ENCODE measurements around the gene PRDX2. TPM values are rescaled to one million over a fixed set of nuclear protein-coding genes. Genes with fewer than 3 reads are reported as not detected.
A peak's percentile ranks its signal among the peaks of the same experiment; 100 is the strongest.

PRDX2 gene

GRCh38 chr19:12750851-12751250 lies 50.7 kb downstream of the PRDX2 start:
- Histone ChIP-seq H3K23ac (ENCODE audit: low read length) (peak overlapping the region; percentile 24), H3K27me3 (ENCODE audit: insufficient read depth, low read length, poor library complexity) (no peaks in the 10 kb centered on the region), H3K79me1 (ENCODE audit: low read length) (no peaks in the 10 kb centered on the region), H3K4ac (ENCODE audit: low read depth, low read length) (no peak overlapping the region), H2AK5ac (ENCODE audit: low read length) (no peak overlapping the region), H3K36me3 (ENCODE audit: control insufficient read depth, insufficient read depth, low read length) (peaks cover 5% of the 10 kb centered on the region), H4K5ac (ENCODE audit: low read length) (no peak overlapping the region), H3K18ac (ENCODE audit: low read length) (no peak overlapping the region), H3K4me1 (ENCODE audit: control insufficient read depth, low read depth, low read length) (no peaks in the 10 kb centered on the region), H3K27ac (ENCODE audit: low read depth, low read length) (no peak overlapping the region), H4K8ac (ENCODE audit: low read depth, low read length) (no peak overlapping the region), H3K4me2 (ENCODE audit: low read length) (no peak overlapping the region), H3K9ac (ENCODE audit: low read length) (no peak overlapping the region), H3K79me2 (ENCODE audit: control insufficient read depth, insufficient read depth, low read length) (no peaks in the 10 kb centered on the region), H2BK120ac (ENCODE audit: low read depth, low read length) (no peak overlapping the region), H2BK5ac (ENCODE audit: low read length) (no peak overlapping the region), H2BK15ac (replicated peaks; ENCODE audit: low read depth) (no peak overlapping the region), H3K56ac (ENCODE audit: low read length) (no peak overlapping the region), H3K4me3 (ENCODE audit: low read length) (no peak overlapping the region)
- no CpG with 5 or more reads among the region's 9 CpGs for WGBS (ENCODE audit: extremely low coverage, insufficient coverage, low lambda C conversion rate)
- no peak for DNase-seq

GRCh38 chr19:12749938-12750521 lies 51.6 kb downstream of the PRDX2 start:
- H3K9ac ChIP-seq (ENCODE audit: low read length): no peak overlapping the region

GRCh38 chr19:12748489-12748888 lies 53.1 kb downstream of the PRDX2 start:
- H3K79me2 ChIP-seq (ENCODE audit: control insufficient read depth, insufficient read depth, low read length): no peaks in the 10 kb centered on the region
- H3K4ac ChIP-seq (ENCODE audit: low read depth, low read length): no peak overlapping the region
- no peak overlapping the region for H3K4me2 ChIP-seq (ENCODE audit: low read length)
- H3K56ac ChIP-seq (ENCODE audit: low read length): no peak overlapping the region
- DNase-seq: peak; percentile 30
- no peaks in the 10 kb centered on the region for H3K4me1 ChIP-seq (ENCODE audit: control insufficient read depth, low read depth, low read length)
- no peak overlapping the region for H3K27ac ChIP-seq (ENCODE audit: low read depth, low read length)
- H4K8ac ChIP-seq (ENCODE audit: low read depth, low read length): no peak overlapping the region
- H2BK120ac ChIP-seq (ENCODE audit: low read depth, low read length): no peak overlapping the region
- peaks cover 7% of the 10 kb centered on the region for H3K36me3 ChIP-seq (ENCODE audit: control insufficient read depth, insufficient read depth, low read length)
- no CpG with 5 or more reads among the region's 6 CpGs for WGBS (ENCODE audit: extremely low coverage, insufficient coverage, low lambda C conversion rate)
- H3K27me3 ChIP-seq (ENCODE audit: insufficient read depth, low read length, poor library complexity): no peaks in the 10 kb centered on the region
- H2BK5ac ChIP-seq (ENCODE audit: low read length): no peak overlapping the region
- no peak overlapping the region for H3K9ac ChIP-seq (ENCODE audit: low read length)
- H4K5ac ChIP-seq (ENCODE audit: low read length): no peak overlapping the region
- H2BK15ac ChIP-seq (replicated peaks; ENCODE audit: low read depth): no peak overlapping the region
- H2AK5ac ChIP-seq (ENCODE audit: low read length): no peak overlapping the region
- H3K18ac ChIP-seq (ENCODE audit: low read length): no peak overlapping the region
- no peak overlapping the region for H3K4me3 ChIP-seq (ENCODE audit: low read length)
- no peak overlapping the region for H3K23ac ChIP-seq (ENCODE audit: low read length)
- no peaks in the 10 kb centered on the region for H3K79me1 ChIP-seq (ENCODE audit: low read length)

More at GRCh38 chr19:12749938-12750521, 51.6 kb downstream of the PRDX2 start:
- DNase-seq: no peak
- peaks cover 7% of the 10 kb centered on the region for H3K36me3 ChIP-seq (ENCODE audit: control insufficient read depth, insufficient read depth, low read length)
- H3K56ac ChIP-seq (ENCODE audit: low read length): no peak overlapping the region
- H4K8ac ChIP-seq (ENCODE audit: low read depth, low read length): no peak overlapping the region
- H3K27ac ChIP-seq (ENCODE audit: low read depth, low read length): no peak overlapping the region
- no peak overlapping the region for H2AK5ac ChIP-seq (ENCODE audit: low read length)
- no CpG with 5 or more reads among the region's 24 CpGs for WGBS (ENCODE audit: extremely low coverage, insufficient coverage, low lambda C conversion rate)
- no peaks in the 10 kb centered on the region for H3K79me2 ChIP-seq (ENCODE audit: control insufficient read depth, insufficient read depth, low read length)
- H3K18ac ChIP-seq (ENCODE audit: low read length): no peak overlapping the region
- H3K79me1 ChIP-seq (ENCODE audit: low read length): no peaks in the 10 kb centered on the region
- no peak overlapping the region for H3K4me2 ChIP-seq (ENCODE audit: low read length)
- H3K4me1 ChIP-seq (ENCODE audit: control insufficient read depth, low read depth, low read length): no peaks in the 10 kb centered on the region
- no peak overlapping the region for H2BK15ac ChIP-seq (replicated peaks; ENCODE audit: low read depth)
- H3K4ac ChIP-seq (ENCODE audit: low read depth, low read length): no peak overlapping the region
- no peak overlapping the region for H3K4me3 ChIP-seq (ENCODE audit: low read length)
- H3K23ac ChIP-seq (ENCODE audit: low read length): no peak overlapping the region
- H4K5ac ChIP-seq (ENCODE audit: low read length): no peak overlapping the region
- H2BK5ac ChIP-seq (ENCODE audit: low read length): no peak overlapping the region
- no peaks in the 10 kb centered on the region for H3K27me3 ChIP-seq (ENCODE audit: insufficient read depth, low read length, poor library complexity)
- no peak overlapping the region for H2BK120ac ChIP-seq (ENCODE audit: low read depth, low read length)

Small RNAs within 50 kb of the gene (small RNA-seq; reads per million reads assigned to genes)
- gene MIR5684 (ENCODE audit: insufficient read depth): not detected
